Smooth muscle cell (in vitro differentiated cells): ENCODE measurements around the gene RASA2. TPM values are rescaled to one million over a fixed set of nuclear protein-coding genes. Genes with fewer than 3 reads are reported as not detected.

Experiments
- DNase-seq: peaks from one replicate; lab custom pipeline; 2025; ENCODE audit not compliant: unreplicated experiment; lab: John Stamatoyannopoulos, UW
- H2AFZ ChIP-seq: fragments of 200-600 bp; sonication (generic); 2 replicates; pipeline ENCODE4 v1.6.0; 2016; ENCODE audit warnings: antibody characterized with exemption, low read depth, mild to moderate bottlenecking
- H3F3A ChIP-seq: fragments of 200-600 bp; sonication (generic); 2 replicates; pipeline ENCODE4 v1.6.0; 2017; ENCODE audit warnings: antibody characterized with exemption, low read depth
- H3K27ac ChIP-seq: fragments of 200-600 bp; sonication (generic); 2 replicates; pipeline ENCODE4 v1.5.1; 2016; ENCODE audit warnings: low read depth, mild to moderate bottlenecking
- H3K27me3 ChIP-seq: fragments of 200-600 bp; sonication (generic); 2 replicates; pipeline ENCODE4 v1.6.1; 2016; ENCODE audit warnings: low read depth, mild to moderate bottlenecking
- H3K36me3 ChIP-seq: fragments of 200-600 bp; sonication (generic); 2 replicates; pipeline ENCODE4 v1.5.1; 2016; ENCODE audit warnings: low read depth
- H3K4me1 ChIP-seq: fragments of 200-600 bp; sonication (generic); 2 replicates; pipeline ENCODE4 v1.5.1; 2016; ENCODE audit warnings: low read depth
- H3K4me2 ChIP-seq: fragments of 200-600 bp; sonication (generic); 2 replicates; pipeline ENCODE4 v1.6.0; 2016; ENCODE audit warnings: mild to moderate bottlenecking
- H3K4me3 ChIP-seq: fragments of 200-600 bp; sonication (generic); 2 replicates; pipeline ENCODE4 v1.5.1; 2016; ENCODE audit warnings: mild to moderate bottlenecking
- H3K79me2 ChIP-seq: fragments of 200-600 bp; sonication (generic); 2 replicates; pipeline ENCODE4 v1.6.0; 2016; ENCODE audit warnings: low read depth, mild to moderate bottlenecking
- H3K9ac ChIP-seq: fragments of 200-600 bp; sonication (generic); 2 replicates; pipeline ENCODE4 v1.6.0; 2016; ENCODE audit warnings: low read depth
- H3K9me3 ChIP-seq: fragments of 200-600 bp; sonication (generic); replicated peaks from 2 replicates; pipeline ENCODE4 v1.5.1; 2016; ENCODE audit warnings: low read depth
- H4K20me1 ChIP-seq: fragments of 200-600 bp; sonication (generic); 2 replicates; pipeline ENCODE4 v1.6.0; 2016; ENCODE audit warnings: low read depth
- CTCF ChIP-seq: fragments of 200-600 bp; sonication (generic); IDR thresholded peaks from 2 replicates; pipeline ENCODE4 v1.5.1; 2017; ENCODE audit warnings: borderline replicate concordance, mild to moderate bottlenecking, antibody characterized with exemption; ENCODE audit not compliant: insufficient read depth, poor library complexity, severe bottlenecking
- WGBS: methylation state at CpG from one replicate; pipeline ENCODE4 v1.1.7; 2016; ENCODE audit warnings: low lambda C conversion rate; 5-methylcytosine and 5-hydroxymethylcytosine counted together
- polyA plus RNA-seq: library from polyadenylated mRNA; unstranded; fragments of >200 nt; fragmentation: Nextera tagmentation; extraction: Ambion mirVana; gene quantifications from 2 replicates; pipeline ENCODE4 v1.2.1, GENCODE V29; 2016
- total RNA-seq: library from RNA; depleted of rRNA; stranded (reverse); fragments of >200 nt; gene quantifications from 2 replicates; pipeline ENCODE4 v1.2.3, GENCODE V29; 2014

The RASA2 gene
- total and polyA plus RNA-seq, 2 experiments from 2014 or later: 4.9 to 20.0 TPM

DNA sequence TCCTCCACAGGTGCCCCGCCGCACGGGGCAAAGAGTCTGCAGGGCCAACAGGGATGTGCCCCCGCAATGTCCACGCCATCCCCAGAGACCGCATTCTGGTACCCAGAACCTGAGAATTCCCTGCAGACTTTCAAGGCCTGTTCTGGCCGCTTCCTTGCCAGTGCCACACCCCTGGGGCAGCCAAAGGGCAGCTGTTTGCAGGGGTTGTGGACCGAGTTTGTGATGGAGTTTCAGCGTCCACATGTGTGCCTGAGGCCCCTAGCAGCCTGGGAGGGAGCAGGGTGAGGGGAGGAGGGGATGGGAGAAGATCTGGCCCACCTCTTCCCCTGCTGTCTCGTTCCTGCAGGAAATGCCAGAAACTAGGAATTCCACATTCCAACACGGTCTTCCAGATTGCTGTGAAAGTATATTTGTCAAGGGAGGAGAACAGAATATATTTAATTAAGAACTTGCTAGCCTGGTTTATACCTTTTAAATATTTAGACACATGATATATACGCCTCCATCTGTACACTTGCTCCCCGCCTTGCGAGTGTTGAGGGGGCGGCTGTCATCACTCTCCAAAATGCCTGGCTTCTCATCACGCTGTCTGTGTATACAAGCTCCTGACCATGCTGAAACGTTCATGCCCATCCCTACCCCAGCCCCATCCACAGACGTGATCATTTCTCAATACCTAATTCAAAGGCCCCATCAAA is 31.1 kb upstream of the RASA2 start:
- no peaks in the 10 kb centered on the region for H3K79me2 ChIP-seq
- WGBS: 74% methylated on average over 18 of the region's 18 CpGs
- H2AFZ ChIP-seq: no peak overlapping the region
- H3K36me3 ChIP-seq: no peaks in the 10 kb centered on the region
- TF ChIP-seq CTCF: no peak
- no peak overlapping the region for H3K4me2 ChIP-seq
- no peak overlapping the region for H3K27ac ChIP-seq
- no peaks in the 10 kb centered on the region for H3K4me1 ChIP-seq
- no peaks in the 10 kb centered on the region for H3K9me3 ChIP-seq
- no peak overlapping the region for H3K9ac ChIP-seq
- DNase-seq: no peak
- no peaks in the 10 kb centered on the region for H3F3A ChIP-seq
- no peaks in the 10 kb centered on the region for H3K27me3 ChIP-seq
- no peaks in the 10 kb centered on the region for H4K20me1 ChIP-seq
- H3K4me3 ChIP-seq: no peak overlapping the region

DNA sequence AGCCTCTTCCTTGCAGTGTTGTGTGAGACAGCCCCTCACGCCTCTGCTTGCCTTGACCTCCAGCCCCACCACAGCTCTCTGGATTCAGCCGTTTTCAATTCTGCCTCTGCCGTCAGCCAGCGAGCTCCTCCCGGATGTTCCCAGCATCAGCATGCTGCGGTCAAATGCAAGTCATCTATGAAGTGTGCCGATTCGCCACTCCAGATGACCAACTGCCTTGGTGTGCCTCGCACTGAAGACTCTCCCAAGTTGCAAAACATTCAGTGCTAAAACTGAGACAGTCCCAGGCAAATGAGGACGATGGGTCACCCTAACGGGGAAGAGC is 30.6 kb upstream of the RASA2 start:
- DNase-seq: no peak
- Histone ChIP-seq H3K79me2 (no peaks in the 10 kb centered on the region), H3F3A (no peaks in the 10 kb centered on the region), H3K4me3 (no peak overlapping the region), H3K9me3 (no peaks in the 10 kb centered on the region), H2AFZ (no peak overlapping the region), H3K36me3 (no peaks in the 10 kb centered on the region), H3K9ac (no peak overlapping the region), H3K27ac (no peak overlapping the region), H4K20me1 (no peaks in the 10 kb centered on the region), H3K27me3 (no peaks in the 10 kb centered on the region), H3K4me2 (no peak overlapping the region), H3K4me1 (no peaks in the 10 kb centered on the region)
- WGBS: 96% methylated on average over 11 of the region's 11 CpGs
- no peak for TF ChIP-seq CTCF

- Histone ChIP-seq H3K4me3 (no peak overlapping the region), H3K79me2 (no peaks in the 10 kb centered on the region), H3K27me3 (no peaks in the 10 kb centered on the region), H3K4me2 (no peak overlapping the region), H2AFZ (no peak overlapping the region), H4K20me1 (no peaks in the 10 kb centered on the region), H3K9ac (no peak overlapping the region), H3K27ac (no peak overlapping the region), H3K9me3 (no peaks in the 10 kb centered on the region), H3K4me1 (no peaks in the 10 kb centered on the region), H3F3A (no peaks in the 10 kb centered on the region), H3K36me3 (no peaks in the 10 kb centered on the region)
- DNase-seq: no peak
- 88% methylated on average over 3 of the region's 3 CpGs for WGBS
- TF ChIP-seq CTCF: no peak
These were observed 29.1 kb upstream of the RASA2 start for GRCh38 chr3:141457624-141458236.

GRCh38 chr3:141459008-141459407 is 27.8 kb upstream of the RASA2 start:
- no peaks in the 10 kb centered on the region for H3K9me3 ChIP-seq
- 81% methylated on average over 7 of the region's 7 CpGs for WGBS
- H3K9ac ChIP-seq: no peak overlapping the region
- no peak for TF ChIP-seq CTCF
- H2AFZ ChIP-seq: no peak overlapping the region
- H3F3A ChIP-seq: no peaks in the 10 kb centered on the region
- no peaks in the 10 kb centered on the region for H3K27me3 ChIP-seq
- H3K4me2 ChIP-seq: no peak overlapping the region
- no peaks in the 10 kb centered on the region for H3K79me2 ChIP-seq
- DNase-seq: no peak
- H4K20me1 ChIP-seq: no peaks in the 10 kb centered on the region
- no peak overlapping the region for H3K27ac ChIP-seq
- H3K4me1 ChIP-seq: no peaks in the 10 kb centered on the region
- H3K4me3 ChIP-seq: no peak overlapping the region
- H3K36me3 ChIP-seq: no peaks in the 10 kb centered on the region
